HepG2 (cell line): ENCODE data around the gene LRRC8E. TPM values are rescaled to one million over a fixed set of nuclear protein-coding genes. Genes with fewer than 3 reads are reported as not detected.

Experiments
- AGO2 ChIP-seq: fragments of 200-400 bp; formaldehyde crosslinking; optimal IDR thresholded peaks from 2 replicates; pipeline ENCODE3; 2017; ENCODE audit warnings: mild to moderate bottlenecking, low read depth, low read length, moderate library complexity
- ARNTL ChIP-seq: sonication (generic); formaldehyde crosslinking; IDR thresholded peaks from 2 replicates; pipeline ENCODE4 v1.4.0; 2020; ENCODE audit warnings: mild to moderate bottlenecking, missing genetic modification reagents
- CBFB ChIP-seq: sonication (generic); formaldehyde crosslinking; IDR thresholded peaks from 2 replicates; pipeline ENCODE4 v1.4.0; 2020; ENCODE audit warnings: missing genetic modification reagents
- FOXM1 ChIP-seq: sonication (generic); formaldehyde crosslinking; IDR thresholded peaks from 2 replicates; pipeline ENCODE4 v1.5.0; 2020; ENCODE audit warnings: missing genetic modification reagents
- GTF2F1 ChIP-seq: fragments of 150-350 bp; IDR thresholded peaks from 2 replicates; pipeline ENCODE4 v1.6.1; 2014; ENCODE audit warnings: low read length
- HIVEP1 ChIP-seq: sonication (generic); formaldehyde crosslinking; IDR thresholded peaks from 2 replicates; pipeline ENCODE4 v1.4.0; 2020; ENCODE audit warnings: mild to moderate bottlenecking, missing genetic modification reagents
- HNRNPH1 ChIP-seq: fragments of 200-400 bp; formaldehyde crosslinking; optimal IDR thresholded peaks from 2 replicates; pipeline ENCODE3; 2017; ENCODE audit warnings: mild to moderate bottlenecking, low read depth, low read length
- HOXA5 ChIP-seq: sonication (generic); formaldehyde crosslinking; IDR thresholded peaks from 2 replicates; pipeline ENCODE4 v1.4.0; 2020; ENCODE audit warnings: missing genetic modification reagents
- HOXA7 ChIP-seq: sonication (generic); formaldehyde crosslinking; IDR thresholded peaks from 2 replicates; pipeline ENCODE4 v1.8.1; 2022; ENCODE audit warnings: mild to moderate bottlenecking, missing genetic modification reagents, moderate library complexity
- JARID2 ChIP-seq: sonication (generic); formaldehyde crosslinking; IDR thresholded peaks from 2 replicates; pipeline ENCODE4 v1.8.1; 2023; ENCODE audit warnings: missing genetic modification reagents, inconsistent platforms; ENCODE audit not compliant: insufficient replicate concordance
- MIXL1 ChIP-seq: IDR thresholded peaks from 2 replicates; pipeline ENCODE4 v1.6.1; 2016
- NFATC3 ChIP-seq: sonication (generic); formaldehyde crosslinking; IDR thresholded peaks from 2 replicates; pipeline ENCODE4 v1.5.1; 2020; ENCODE audit warnings: mild to moderate bottlenecking, missing genetic modification reagents
- POLR2A ChIP-seq, 2 experiments: IDR thresholded peaks; 2 replicates each; pipeline ENCODE4 v1.6.1; 2011; ENCODE audit warnings: low read depth in 2 of 2, low read length in 2 of 2, mild to moderate bottlenecking in 1 of 2, moderate library complexity in 1 of 2; ENCODE audit not compliant: insufficient read depth in 1 of 2
- RELA ChIP-seq: sonication (generic); formaldehyde crosslinking; IDR thresholded peaks from 2 replicates; pipeline ENCODE4 v1.4.0; 2020; ENCODE audit warnings: missing genetic modification reagents
- SNAPC2 ChIP-seq: sonication (generic); formaldehyde crosslinking; IDR thresholded peaks from 2 replicates; pipeline ENCODE4 v1.8.1; 2022; ENCODE audit warnings: mild to moderate bottlenecking, missing genetic modification reagents
- SRF ChIP-seq: IDR thresholded peaks from 2 replicates; pipeline ENCODE4 v1.6.1; 2011; ENCODE audit warnings: mild to moderate bottlenecking, low read depth, low read length, moderate library complexity
- ZFAT ChIP-seq: sonication (generic); formaldehyde crosslinking; conservative IDR thresholded peaks from 2 replicates; pipeline ENCODE4 v1.8.1; 2023; ENCODE audit warnings: missing genetic modification reagents, inconsistent platforms
- ZNF280B ChIP-seq: sonication (generic); formaldehyde crosslinking; IDR thresholded peaks from 2 replicates; pipeline ENCODE4 v1.5.0; 2020; ENCODE audit warnings: missing genetic modification reagents, mild to moderate bottlenecking, borderline replicate concordance
- ZNF746 ChIP-seq: sonication (generic); formaldehyde crosslinking; IDR thresholded peaks from 2 replicates; pipeline ENCODE4 v1.8.0; 2022; ENCODE audit warnings: mild to moderate bottlenecking, missing genetic modification reagents
- ZNF850 ChIP-seq: sonication (generic); formaldehyde crosslinking; conservative IDR thresholded peaks from 2 replicates; pipeline ENCODE4 v1.9.0; 2021; ENCODE audit warnings: mild to moderate bottlenecking, missing genetic modification reagents
- polyA plus RNA-seq, 8 experiments: library from polyadenylated mRNA; depleted of rRNA in 3 of 8; stranded (reverse) in 7 of 8; unstranded in 1 of 8; fragments of >200 nt; fragmentation: Illumina TruSeq in 4 of 8; extraction: Trizol in 4 of 8; gene quantifications; 2 replicates each; pipeline versions ENCODE4 v1.2.1 to v1.2.3, GENCODE V29; 2011 to 2016; ENCODE audit warnings: low read depth in 4 of 8, missing spikeins in 1 of 8, mixed read lengths in 1 of 8; ENCODE audit not compliant: insufficient read depth in 1 of 8
- total RNA-seq, 5 experiments: library from RNA; depleted of rRNA; stranded (reverse); fragments of >200 nt; fragmentation: Illumina TruSeq; extraction: Trizol; gene quantifications; 2 replicates each; pipeline ENCODE4 v1.2.3, GENCODE V29; 2016; ENCODE audit warnings: low read depth in 1 of 5
- TF ChIP-seq, protein P1 (sequence below): sonication (generic); formaldehyde crosslinking; IDR thresholded peaks from 2 replicates; pipeline ENCODE4; 2020; ENCODE audit warnings: missing genetic modification reagents, mild to moderate bottlenecking, borderline replicate concordance
- TF ChIP-seq, protein P2 (sequence below): sonication (generic); formaldehyde crosslinking; IDR thresholded peaks from 2 replicates; pipeline ENCODE4 v1.4.0; 2020; ENCODE audit warnings: mild to moderate bottlenecking, missing genetic modification reagents
- TF ChIP-seq, protein P3 (sequence below): sonication (generic); formaldehyde crosslinking; IDR thresholded peaks from 2 replicates; pipeline ENCODE4 v1.5.0; 2020; ENCODE audit warnings: mild to moderate bottlenecking, low read depth, missing genetic modification reagents, borderline replicate concordance
- TF ChIP-seq, protein P4 (sequence below): conservative IDR thresholded peaks from 2 replicates; pipeline ENCODE4 v1.6.1; 2018; ENCODE audit warnings: missing genetic modification reagents

Gene LRRC8E
- total and polyA plus RNA-seq, 2 of the 13 experiments (the other 11 are each of a cell fraction or from before 2014, with no cell fraction given): 8.0 to 10.3 TPM

GRCh38 chr19:7903244-7904073 is 15.1 kb downstream of the LRRC8E start, which contains the start of gene MAP2K7 (continued):
- TF ChIP-seq HNRNPH1: no peak
- TF ChIP-seq HIVEP1 (CRISPR knock-in tag): peak; percentile 78; the same call in 1 of the 2 replicates
- no peak for TF ChIP-seq HOXA7 (CRISPR knock-in tag)
- TF ChIP-seq POLR2A (IDR thresholded peaks at IDR 0.05; ENCODE audit: insufficient read depth in 1 of 2, low read depth in 2 of 2, low read length in 2 of 2): peak; percentile 88 to 99
- peak; percentile 91 for TF ChIP-seq ARNTL (CRISPR knock-in tag)
- no peak for TF ChIP-seq NFATC3
- TF ChIP-seq, protein P1, sequence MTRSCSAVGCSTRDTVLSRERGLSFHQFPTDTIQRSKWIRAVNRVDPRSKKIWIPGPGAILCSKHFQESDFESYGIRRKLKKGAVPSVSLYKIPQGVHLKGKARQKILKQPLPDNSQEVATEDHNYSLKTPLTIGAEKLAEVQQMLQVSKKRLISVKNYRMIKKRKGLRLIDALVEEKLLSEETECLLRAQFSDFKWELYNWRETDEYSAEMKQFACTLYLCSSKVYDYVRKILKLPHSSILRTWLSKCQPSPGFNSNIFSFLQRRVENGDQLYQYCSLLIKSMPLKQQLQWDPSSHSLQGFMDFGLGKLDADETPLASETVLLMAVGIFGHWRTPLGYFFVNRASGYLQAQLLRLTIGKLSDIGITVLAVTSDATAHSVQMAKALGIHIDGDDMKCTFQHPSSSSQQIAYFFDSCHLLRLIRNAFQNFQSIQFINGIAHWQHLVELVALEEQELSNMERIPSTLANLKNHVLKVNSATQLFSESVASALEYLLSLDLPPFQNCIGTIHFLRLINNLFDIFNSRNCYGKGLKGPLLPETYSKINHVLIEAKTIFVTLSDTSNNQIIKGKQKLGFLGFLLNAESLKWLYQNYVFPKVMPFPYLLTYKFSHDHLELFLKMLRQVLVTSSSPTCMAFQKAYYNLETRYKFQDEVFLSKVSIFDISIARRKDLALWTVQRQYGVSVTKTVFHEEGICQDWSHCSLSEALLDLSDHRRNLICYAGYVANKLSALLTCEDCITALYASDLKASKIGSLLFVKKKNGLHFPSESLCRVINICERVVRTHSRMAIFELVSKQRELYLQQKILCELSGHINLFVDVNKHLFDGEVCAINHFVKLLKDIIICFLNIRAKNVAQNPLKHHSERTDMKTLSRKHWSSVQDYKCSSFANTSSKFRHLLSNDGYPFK: peak; percentile 81
- TF ChIP-seq, protein P2, sequence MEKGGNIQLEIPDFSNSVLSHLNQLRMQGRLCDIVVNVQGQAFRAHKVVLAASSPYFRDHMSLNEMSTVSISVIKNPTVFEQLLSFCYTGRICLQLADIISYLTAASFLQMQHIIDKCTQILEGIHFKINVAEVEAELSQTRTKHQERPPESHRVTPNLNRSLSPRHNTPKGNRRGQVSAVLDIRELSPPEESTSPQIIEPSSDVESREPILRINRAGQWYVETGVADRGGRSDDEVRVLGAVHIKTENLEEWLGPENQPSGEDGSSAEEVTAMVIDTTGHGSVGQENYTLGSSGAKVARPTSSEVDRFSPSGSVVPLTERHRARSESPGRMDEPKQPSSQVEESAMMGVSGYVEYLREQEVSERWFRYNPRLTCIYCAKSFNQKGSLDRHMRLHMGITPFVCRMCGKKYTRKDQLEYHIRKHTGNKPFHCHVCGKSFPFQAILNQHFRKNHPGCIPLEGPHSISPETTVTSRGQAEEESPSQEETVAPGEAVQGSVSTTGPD: no peak
- no peak for TF ChIP-seq RELA (CRISPR knock-in tag)
- TF ChIP-seq, protein P3, sequence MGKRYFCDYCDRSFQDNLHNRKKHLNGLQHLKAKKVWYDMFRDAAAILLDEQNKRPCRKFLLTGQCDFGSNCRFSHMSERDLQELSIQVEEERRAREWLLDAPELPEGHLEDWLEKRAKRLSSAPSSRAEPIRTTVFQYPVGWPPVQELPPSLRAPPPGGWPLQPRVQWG (CRISPR knock-in tag): no peak
- peak; percentile 59; the same call in 1 of the 2 replicates for TF ChIP-seq CBFB (CRISPR knock-in tag)
- TF ChIP-seq, protein P4, sequence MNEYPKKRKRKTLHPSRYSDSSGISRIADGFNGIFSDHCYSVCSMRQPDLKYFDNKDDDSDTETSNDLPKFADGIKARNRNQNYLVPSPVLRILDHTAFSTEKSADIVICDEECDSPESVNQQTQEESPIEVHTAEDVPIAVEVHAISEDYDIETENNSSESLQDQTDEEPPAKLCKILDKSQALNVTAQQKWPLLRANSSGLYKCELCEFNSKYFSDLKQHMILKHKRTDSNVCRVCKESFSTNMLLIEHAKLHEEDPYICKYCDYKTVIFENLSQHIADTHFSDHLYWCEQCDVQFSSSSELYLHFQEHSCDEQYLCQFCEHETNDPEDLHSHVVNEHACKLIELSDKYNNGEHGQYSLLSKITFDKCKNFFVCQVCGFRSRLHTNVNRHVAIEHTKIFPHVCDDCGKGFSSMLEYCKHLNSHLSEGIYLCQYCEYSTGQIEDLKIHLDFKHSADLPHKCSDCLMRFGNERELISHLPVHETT: no peak; the same call in 1 of the 2 replicates
- TF ChIP-seq SRF: no peak
- peak; percentile 52; the same call in 1 of the 2 replicates for TF ChIP-seq HOXA5 (CRISPR knock-in tag)
- no peak for TF ChIP-seq SNAPC2 (CRISPR knock-in tag)
- TF ChIP-seq JARID2 (CRISPR knock-in tag): peak; percentile 47
- no peak for TF ChIP-seq ZNF850 (CRISPR knock-in tag)
- no peak for TF ChIP-seq FOXM1 (CRISPR knock-in tag)
- peak; percentile 94 for TF ChIP-seq AGO2
- 0 out of 2 replicates have a peak, but pooled peaks have one; percentile 36 for TF ChIP-seq ZNF746 (CRISPR knock-in tag)
- TF ChIP-seq MIXL1: peak; percentile 72
- TF ChIP-seq ZNF280B (CRISPR knock-in tag): 0 out of 2 replicates have a peak, but pooled peaks have one; percentile 17
- TF ChIP-seq GTF2F1: no peak
- no peak for TF ChIP-seq ZFAT
